Epithelial cell of alveolus of lung (primary cell): ENCODE results near the gene TSG101. TPM values are rescaled to one million over a fixed set of nuclear protein-coding genes. Genes with fewer than 3 reads are reported as not detected.

Source experiments
- total RNA-seq: library from RNA; depleted of rRNA; stranded (reverse); fragments of >200 nt; gene quantifications from 2 replicates; pipeline ENCODE4 v1.2.1, GENCODE V29; 2015

TSG101 gene
- 85.3 and 98.2 TPM in 2 replicates for total RNA-seq

GRCh38 chr11:18526521-18527296, at the start of gene TSG101:
Gene TSG101, minus strand, starts transcription at chr11:18526942. Its CDS starts 126 bp downstream, at chr11:18526816.

GRCh38 chr11:18455686-18456372, 70.9 kb downstream of the TSG101 start, which contains the start of gene LDHAL6A:
Gene LDHAL6A, plus strand, starts transcription at chr11:18455856. Its CDS starts 825 bp downstream, at chr11:18456681.

Other genes starting within 250 kb of the TSG101 start
- gene HPS5, start 204.8 kb downstream of the TSG101 start, total RNA-seq = 8.9 and 16.4 TPM in 2 replicates
- 29.1 and 42.7 TPM in 2 replicates for gene GTF2H1, start 204.4 kb downstream of the TSG101 start, total RNA-seq
- gene LDHA, start 132.4 kb downstream of the TSG101 start, total RNA-seq = 944 and 955 TPM in 2 replicates
- gene LDHC, start 114.6 kb downstream of the TSG101 start, total RNA-seq = 0.40 TPM in 1 of 2 replicates, not detected in the other
- gene LDHAL6A, start 71.1 kb downstream of the TSG101 start, total RNA-seq = not detected in 2 replicates
- gene UEVLD, start 61.8 kb upstream of the TSG101 start, total RNA-seq = 24.7 and 28.4 TPM in 2 replicates
- not detected in 2 replicates for gene MISFA, start 72.8 kb upstream of the TSG101 start, total RNA-seq
- gene SPTY2D1, start 107.4 kb upstream of the TSG101 start, total RNA-seq = 14.2 and 19.7 TPM in 2 replicates
- gene TMEM86A, start 171.8 kb upstream of the TSG101 start, total RNA-seq = 1.2 and 2.8 TPM in 2 replicates
- not detected in 2 replicates for gene IGSF22, start 199.2 kb upstream of the TSG101 start, total RNA-seq